RWPE2 (cell line): Measurements from ENCODE around the gene CDC42EP4.

ENCODE experiments used
- ATAC-seq: fragments of 200-7000 bp; cut with Tn5 transposase; 3 replicates; pipeline ENCODE4 v1.9.1; 2021; ENCODE audit warnings: low read depth
- DNase-seq: peaks from one replicate; pipeline ENCODE4 v3.0.0-alpha.2; 2020; ENCODE audit warnings: low spot score
- H3K27ac ChIP-seq: fragments of 450-650 bp; 2 replicates; pipeline ENCODE4 v1.5.1; 2017; ENCODE audit warnings: mild to moderate bottlenecking; ENCODE audit not compliant: poor library complexity, severe bottlenecking
- H3K27me3 ChIP-seq: fragments of 250-450 bp; sonication (Bioruptor Pico); 2 replicates; pipeline ENCODE4 v1.5.1; 2021; ENCODE audit warnings: mild to moderate bottlenecking, moderate library complexity; ENCODE audit not compliant: insufficient read depth, poor library complexity, severe bottlenecking
- H3K36me3 ChIP-seq: fragments of 250-450 bp; sonication (Bioruptor Pico); 2 replicates; pipeline ENCODE4 v1.5.1; 2020; ENCODE audit warnings: low read depth, mild to moderate bottlenecking, moderate library complexity
- H3K4me1 ChIP-seq: fragments of 250-450 bp; sonication (Bioruptor Pico); 2 replicates; pipeline ENCODE4 v1.5.1; 2021; ENCODE audit warnings: mild to moderate bottlenecking, moderate library complexity; ENCODE audit not compliant: insufficient read depth, poor library complexity, severe bottlenecking
- H3K4me3 ChIP-seq: fragments of 250-450 bp; sonication (Bioruptor Pico); 2 replicates; pipeline ENCODE4 v1.5.1; 2021; ENCODE audit warnings: mild to moderate bottlenecking, moderate library complexity; ENCODE audit not compliant: severe bottlenecking
- H3K9me3 ChIP-seq: fragments of 250-450 bp; sonication (Bioruptor Pico); 2 replicates; pipeline ENCODE4 v1.5.1; 2021; ENCODE audit warnings: mild to moderate bottlenecking, moderate library complexity; ENCODE audit not compliant: severe bottlenecking
- TF ChIP-seq, protein P1 (sequence below): fragments of 450-650 bp; IDR thresholded peaks from one replicate; pipeline ENCODE4 v1.5.1; 2017; ENCODE audit warnings: mild to moderate bottlenecking, moderate library complexity; ENCODE audit not compliant: poor library complexity, severe bottlenecking

Gene CDC42EP4

DNA sequence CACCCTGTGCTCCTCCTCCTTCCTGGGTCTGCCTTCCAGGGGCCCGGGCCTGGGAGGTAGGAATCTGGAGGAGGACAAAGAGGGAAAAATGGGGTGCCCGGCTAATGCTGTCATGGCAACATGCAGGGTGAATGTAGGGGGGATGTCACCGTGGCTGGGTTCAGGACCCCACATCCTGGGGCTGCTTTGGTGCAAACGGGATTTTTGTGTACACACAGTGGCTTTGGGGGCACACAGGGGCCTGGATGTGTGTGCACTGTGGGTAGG lies 37.0 kb upstream of the CDC42EP4 start:
- no peaks in the 10 kb centered on the region for H3K9me3 ChIP-seq
- no peak overlapping the region for H3K27ac ChIP-seq

DNA sequence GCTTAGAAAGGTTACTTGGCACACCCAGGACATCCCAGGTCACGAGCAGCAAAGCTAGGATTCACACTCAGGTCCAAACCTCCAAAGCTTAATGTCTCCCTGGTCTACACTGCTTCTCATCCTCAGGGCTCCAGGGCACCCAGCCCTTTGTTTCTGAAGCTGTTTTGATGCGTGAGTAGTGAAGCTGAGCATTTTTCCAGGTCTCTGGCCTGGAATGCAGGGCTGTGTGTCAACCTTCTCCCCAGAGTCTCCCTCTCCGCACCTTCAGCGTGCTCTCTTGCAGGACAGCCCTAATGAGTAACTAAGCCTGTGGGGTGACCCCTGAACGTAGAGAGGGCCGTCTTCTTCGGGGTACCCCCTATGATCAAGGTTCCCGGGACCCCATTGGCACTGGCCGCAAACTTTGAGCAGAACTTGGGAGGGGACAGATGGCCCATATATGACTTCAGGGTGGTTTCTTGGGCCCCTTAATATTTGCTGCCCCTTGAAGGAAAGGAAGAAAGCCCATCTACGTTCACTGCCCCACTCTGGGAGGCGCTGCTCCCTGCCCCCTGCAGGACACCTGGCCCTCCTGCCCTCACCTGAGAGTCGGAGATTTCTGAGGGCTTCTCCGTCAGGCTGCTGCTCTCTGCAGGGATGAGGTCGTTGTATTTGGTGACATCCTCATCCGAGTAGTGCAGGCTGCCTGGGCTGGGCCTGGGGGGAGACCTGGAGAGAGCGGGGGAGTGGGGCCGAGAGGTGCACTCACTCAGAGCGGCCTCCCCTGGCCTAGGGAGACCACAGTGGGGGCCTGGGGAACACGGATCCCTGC lies 36.4 kb upstream of the CDC42EP4 start:
- no peaks in the 10 kb centered on the region for H3K9me3 ChIP-seq
- H3K4me3 ChIP-seq, result no peak overlapping the region
- H3K27ac ChIP-seq, result no peak overlapping the region
- H3K27me3 ChIP-seq, result no peaks in the 10 kb centered on the region
- ATAC-seq, result no peak
- TF ChIP-seq, protein P1, sequence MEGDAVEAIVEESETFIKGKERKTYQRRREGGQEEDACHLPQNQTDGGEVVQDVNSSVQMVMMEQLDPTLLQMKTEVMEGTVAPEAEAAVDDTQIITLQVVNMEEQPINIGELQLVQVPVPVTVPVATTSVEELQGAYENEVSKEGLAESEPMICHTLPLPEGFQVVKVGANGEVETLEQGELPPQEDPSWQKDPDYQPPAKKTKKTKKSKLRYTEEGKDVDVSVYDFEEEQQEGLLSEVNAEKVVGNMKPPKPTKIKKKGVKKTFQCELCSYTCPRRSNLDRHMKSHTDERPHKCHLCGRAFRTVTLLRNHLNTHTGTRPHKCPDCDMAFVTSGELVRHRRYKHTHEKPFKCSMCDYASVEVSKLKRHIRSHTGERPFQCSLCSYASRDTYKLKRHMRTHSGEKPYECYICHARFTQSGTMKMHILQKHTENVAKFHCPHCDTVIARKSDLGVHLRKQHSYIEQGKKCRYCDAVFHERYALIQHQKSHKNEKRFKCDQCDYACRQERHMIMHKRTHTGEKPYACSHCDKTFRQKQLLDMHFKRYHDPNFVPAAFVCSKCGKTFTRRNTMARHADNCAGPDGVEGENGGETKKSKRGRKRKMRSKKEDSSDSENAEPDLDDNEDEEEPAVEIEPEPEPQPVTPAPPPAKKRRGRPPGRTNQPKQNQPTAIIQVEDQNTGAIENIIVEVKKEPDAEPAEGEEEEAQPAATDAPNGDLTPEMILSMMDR, result no peak
- no peaks in the 10 kb centered on the region for H3K36me3 ChIP-seq
- DNase-seq, result no peak
- no peaks in the 10 kb centered on the region for H3K4me1 ChIP-seq

More for the DNA sequence above, 37.0 kb upstream of the CDC42EP4 start:
- DNase-seq (no peak), ATAC-seq (no peak)
- no peak overlapping the region for H3K4me3 ChIP-seq
- H3K36me3 ChIP-seq, result no peaks in the 10 kb centered on the region
- no peaks in the 10 kb centered on the region for H3K27me3 ChIP-seq
- H3K4me1 ChIP-seq, result no peaks in the 10 kb centered on the region
- TF ChIP-seq, protein P1, result no peak

DNA sequence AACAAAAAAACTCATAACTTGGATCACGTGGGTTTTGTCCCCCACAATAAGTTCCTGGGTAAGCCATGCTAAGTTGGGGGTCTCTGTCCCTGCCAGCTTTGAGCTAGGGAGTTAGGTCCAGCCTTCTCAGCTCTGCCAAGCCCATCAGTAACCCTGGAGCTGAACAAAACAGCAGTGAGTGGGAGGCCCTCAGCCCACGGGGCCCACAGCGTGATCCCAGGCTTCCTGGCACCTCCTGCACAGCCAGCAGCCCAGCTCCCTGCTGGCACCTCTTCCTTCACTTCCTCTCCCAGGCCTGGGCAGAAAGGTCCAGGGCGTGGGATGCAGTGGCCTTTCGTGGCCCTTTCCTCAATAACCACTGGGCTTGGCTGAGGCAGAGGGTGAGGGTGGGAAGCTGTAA lies 35.5 kb upstream of the CDC42EP4 start:
- H3K27me3 ChIP-seq, result no peaks in the 10 kb centered on the region
- no peak overlapping the region for H3K27ac ChIP-seq
- TF ChIP-seq, protein P1, result no peak
- ATAC-seq (no peak), DNase-seq (no peak)
- no peaks in the 10 kb centered on the region for H3K9me3 ChIP-seq
- no peak overlapping the region for H3K4me3 ChIP-seq
- H3K36me3 ChIP-seq, result no peaks in the 10 kb centered on the region
- peaks cover 7% of the 10 kb centered on the region for H3K4me1 ChIP-seq

DNA sequence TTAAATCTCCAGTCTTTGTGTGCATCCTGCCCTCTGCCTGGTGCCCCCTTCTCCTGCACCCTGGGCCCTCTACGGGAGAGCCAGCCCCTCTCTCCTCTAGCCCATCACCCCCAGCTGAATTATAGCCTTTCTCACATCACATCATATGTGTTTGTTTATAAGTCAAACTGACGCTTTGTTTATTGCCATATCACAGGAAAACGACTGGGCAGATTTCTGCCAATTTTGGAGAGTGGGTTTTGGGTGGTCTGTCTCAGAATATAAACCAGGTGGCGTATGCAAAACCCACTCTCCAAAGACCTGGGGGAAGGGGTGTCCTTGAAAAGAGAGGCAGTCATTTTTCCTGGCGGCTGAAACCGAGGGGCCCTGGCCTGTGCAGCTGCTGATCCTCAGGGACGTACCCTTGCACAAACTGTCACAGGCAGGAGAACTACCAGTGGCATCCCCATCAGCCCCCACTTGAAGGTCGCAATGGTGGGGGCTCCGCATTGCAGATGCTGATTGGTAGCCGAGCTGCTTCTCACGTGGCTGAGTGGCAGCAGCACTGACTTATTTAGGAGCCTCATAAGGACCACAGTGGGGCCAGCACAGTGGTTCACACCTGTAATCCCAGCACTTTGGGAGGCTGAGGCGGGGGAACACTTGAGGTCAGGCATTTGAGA lies 34.8 kb upstream of the CDC42EP4 start:
- TF ChIP-seq, protein P1, result no peak
- no peak for ATAC-seq
- Histone ChIP-seq H3K27me3 (no peaks in the 10 kb centered on the region), H3K9me3 (no peaks in the 10 kb centered on the region), H3K36me3 (no peaks in the 10 kb centered on the region), H3K4me1 (peaks cover 14% of the 10 kb centered on the region), H3K4me3 (no peak overlapping the region), H3K27ac (no peak overlapping the region)
- DNase-seq, result no peak
